HEK293 (cell line): ENCODE measurements around the gene PAXX.
A peak's percentile ranks its signal among the peaks of the same experiment; 100 is the strongest.

Experiments used
- CTCF ChIA-PET: fragments of 350-600 bp; formaldehyde crosslinking; extraction: SDS; loops from one replicate; lab custom pipeline; 2021; ENCODE audit warnings: antibody characterized with exemption; lab: Yijun Ruan, JAX
- POLR2A ChIA-PET: fragments of 300-600 bp; formaldehyde crosslinking; extraction: SDS; loops from one replicate; lab custom pipeline; 2020; ENCODE audit warnings: antibody characterized with exemption, inconsistent platforms; lab: Yijun Ruan, JAX
- H3K27ac ChIP-seq: fragments of 200-500 bp; sonication (Bioruptor generic); 2 replicates; pipeline ENCODE4 v1.5.1; 2014; ENCODE audit warnings: low read depth, low read length, control low read depth, inconsistent platforms; ENCODE audit errors: extremely low read depth
- H3K36me3 ChIP-seq, 2 experiments: fragments of 200-500 bp in 1 of 2; sonication (Bioruptor generic) in 1 of 2; 1 replicate in 1 of 2; 2 replicates in 1 of 2; pipeline ENCODE4 v1.5.1; 2014 to 2017; ENCODE audit warnings: inconsistent platforms in 2 of 2, low read length in 2 of 2; ENCODE audit not compliant: control insufficient read depth in 2 of 2, insufficient read depth in 1 of 2
- H3K4me1 ChIP-seq: fragments of 200-500 bp; sonication (Bioruptor generic); 2 replicates; pipeline ENCODE4 v1.5.1; 2014; ENCODE audit warnings: mild to moderate bottlenecking, low read length, inconsistent platforms; ENCODE audit not compliant: control insufficient read depth, insufficient read depth
- H3K4me3 ChIP-seq: 2 replicates; pipeline ENCODE4 v1.5.1; 2011; ENCODE audit warnings: low read depth, mild to moderate bottlenecking, control low read depth, low read length, moderate library complexity
- H3K9me3 ChIP-seq: fragments of 200-500 bp; sonication (Bioruptor generic); 2 replicates; pipeline ENCODE4 v1.5.1; 2014; ENCODE audit warnings: low read depth, low read length, inconsistent platforms; ENCODE audit not compliant: control insufficient read depth, insufficient read depth
- ELK4 ChIP-seq: IDR thresholded peaks from 2 replicates; pipeline ENCODE4 v1.6.1; 2011; ENCODE audit warnings: mild to moderate bottlenecking, low read depth, low read length, borderline replicate concordance
- GLIS2 ChIP-seq: fragments of 450-650 bp; formaldehyde crosslinking; IDR thresholded peaks from 2 replicates; pipeline ENCODE4 v1.5.1; 2016; ENCODE audit warnings: missing biosample characterization, missing genetic modification characterization
- HIC1 ChIP-seq: fragments of 450-650 bp; formaldehyde crosslinking; IDR thresholded peaks from 2 replicates; pipeline ENCODE4 v1.5.1; 2016; ENCODE audit warnings: missing biosample characterization, missing genetic modification characterization
- PRDM2 ChIP-seq: fragments of 450-650 bp; formaldehyde crosslinking; IDR thresholded peaks from 2 replicates; pipeline ENCODE4 v1.5.1; 2016; ENCODE audit warnings: missing biosample characterization, missing genetic modification characterization, borderline replicate concordance
- REPIN1 ChIP-seq: fragments of 450-650 bp; formaldehyde crosslinking; IDR thresholded peaks from 2 replicates; pipeline ENCODE4 v1.5.1; 2017; ENCODE audit warnings: missing biosample characterization, missing genetic modification characterization, low read depth
- ZFP69B ChIP-seq: fragments of 450-650 bp; formaldehyde crosslinking; IDR thresholded peaks from 2 replicates; pipeline ENCODE4 v1.5.1; 2016; ENCODE audit warnings: missing biosample characterization, missing genetic modification characterization
- ZNF121 ChIP-seq: fragments of 450-650 bp; formaldehyde crosslinking; IDR thresholded peaks from 2 replicates; pipeline ENCODE4 v1.5.1; 2016; ENCODE audit warnings: missing biosample characterization, missing genetic modification characterization
- ZNF18 ChIP-seq: fragments of 450-650 bp; formaldehyde crosslinking; IDR thresholded peaks from 2 replicates; pipeline ENCODE4 v1.5.1; 2016; ENCODE audit warnings: missing biosample characterization, missing genetic modification characterization
- ZNF214 ChIP-seq: fragments of 450-650 bp; formaldehyde crosslinking; IDR thresholded peaks from 2 replicates; pipeline ENCODE4 v1.5.1; 2017; ENCODE audit warnings: missing biosample characterization, mild to moderate bottlenecking, missing genetic modification characterization, borderline replicate concordance
- ZNF488 ChIP-seq: fragments of 450-650 bp; formaldehyde crosslinking; IDR thresholded peaks from 2 replicates; pipeline ENCODE4 v1.5.1; 2016; ENCODE audit warnings: missing biosample characterization, missing genetic modification characterization
- ZNF704 ChIP-seq: fragments of 450-650 bp; formaldehyde crosslinking; IDR thresholded peaks from 2 replicates; pipeline ENCODE4 v1.5.1; 2016; ENCODE audit warnings: missing biosample characterization, missing genetic modification characterization
- ZNF776 ChIP-seq: fragments of 450-650 bp; formaldehyde crosslinking; IDR thresholded peaks from 2 replicates; pipeline ENCODE4 v1.5.0; 2017; ENCODE audit warnings: missing biosample characterization, missing genetic modification characterization, borderline replicate concordance
- ZNF777 ChIP-seq: fragments of 450-650 bp; formaldehyde crosslinking; IDR thresholded peaks from 2 replicates; pipeline ENCODE4 v1.5.1; 2017; ENCODE audit warnings: missing biosample characterization, missing genetic modification characterization, borderline replicate concordance
- ZNF785 ChIP-seq: fragments of 450-650 bp; formaldehyde crosslinking; IDR thresholded peaks from 2 replicates; pipeline ENCODE4 v1.5.1; 2016; ENCODE audit warnings: missing biosample characterization, missing genetic modification characterization

Gene PAXX

GRCh38 chr9:136982232-136983051 lies 9.8 kb upstream of the PAXX start, which contains the start of gene LCNL1:
Gene LCNL1 (plus strand): TSS chr9:136982993. CDS start chr9:136983587, 594 bp downstream.
- H3K4me3 ChIP-seq, result no peak within 1 kb of the TSS
- H3K4me1 ChIP-seq, result no peaks in the 10 kb centered on the region
- TF ChIP-seq HIC1 (tag by site-specific recombination), result peak; percentile 45; the same call in 1 of the 2 replicates
- no peak for TF ChIP-seq REPIN1 (tag by site-specific recombination)
- no peak within 1 kb of the TSS for H3K27ac ChIP-seq
- POLR2A ChIA-PET, result interaction anchor here (2.5 kb wide), 1 partner anchor 10 kb away, joined by 13 read pairs; the partner anchor contains the start of gene PAXX
- CTCF ChIA-PET, result interaction anchor here (0.7 to 1.4 kb wide), 3 partner anchors 43 to 289 kb away, joined by 3 to 4 read pairs (median 3); no protein-coding TSS in a partner anchor
- H3K36me3 ChIP-seq, result no peaks in the 10 kb centered on the region
- H3K9me3 ChIP-seq, result no peaks in the 10 kb centered on the region

GRCh38 chr9:136983167-136983566 lies 9.1 kb upstream of the PAXX start:
- H3K9me3 ChIP-seq, result no peaks in the 10 kb centered on the region
- no peak overlapping the region for H3K4me3 ChIP-seq
- POLR2A ChIA-PET, result no interaction called here
- H3K36me3 ChIP-seq, result no peaks in the 10 kb centered on the region
- no peak overlapping the region for H3K27ac ChIP-seq
- CTCF ChIA-PET, result no interaction called here
- TF ChIP-seq ELK4 (no peak), ZNF121 (tag by site-specific recombination) (no peak), ZNF214 (tag by site-specific recombination) (no peak), ZNF704 (tag by site-specific recombination) (no peak), GLIS2 (no peak)
- TF ChIP-seq, all 188 proteins: peak for 0
- no peaks in the 10 kb centered on the region for H3K4me1 ChIP-seq

- H3K27ac ChIP-seq, result no peak overlapping the region
- H3K9me3 ChIP-seq, result no peaks in the 10 kb centered on the region
- H3K4me1 ChIP-seq, result no peaks in the 10 kb centered on the region
- H3K4me3 ChIP-seq, result no peak overlapping the region
- ChIA-PET POLR2A (no interaction called here), CTCF (no interaction called here)
- H3K36me3 ChIP-seq, result no peaks in the 10 kb centered on the region
- TF ChIP-seq PRDM2 (no peak), ZNF776 (tag by site-specific recombination) (peak; percentile 69; the same call in 1 of the 2 replicates), ZFP69B (tag by site-specific recombination) (no peak), ZNF488 (tag by site-specific recombination) (no peak), ZNF18 (tag by site-specific recombination) (no peak), ZNF785 (0 out of 2 replicates have a peak, but pooled peaks have one; percentile 36), ZNF777 (tag by site-specific recombination) (0 out of 2 replicates have a peak, but pooled peaks have one; percentile 47)
These were observed 8.4 kb upstream of the PAXX start for GRCh38 chr9:136983656-136984314.
